Fibroblast of lung (primary cell): ENCODE results near the gene CCR7.
A peak's percentile ranks its signal among the peaks of the same experiment; 100 is the strongest.

ENCODE experiments used
- CTCF ChIP-seq, 2 donors: IDR thresholded peaks in 1 of 2; conservative IDR thresholded peaks in 1 of 2; 1 replicate in 1 of 2; 2 replicates in 1 of 2; pipeline ENCODE4 v1.5.1; 2011 to 2012; ENCODE audit warnings: low read length in 2 of 2, control low read depth in 1 of 2, inconsistent platforms in 1 of 2, low read depth in 1 of 2, mild to moderate bottlenecking in 1 of 2
- EZH2 ChIP-seq: IDR thresholded peaks from 2 replicates; pipeline ENCODE4 v1.5.1; 2012; ENCODE audit warnings: low read length, control low read depth, mild to moderate bottlenecking; ENCODE audit errors: missing control alignments

- TF ChIP-seq CTCF (conservative IDR thresholded peaks at IDR 0.05 in 1 of 2, IDR thresholded peaks at IDR 0.05 in 1 of 2; ENCODE audit: low read depth in 1 of 2, low read length in 2 of 2), result peak in 1 of 2 donors; percentile 21
- no peak for TF ChIP-seq EZH2
These were observed 3.2 kb downstream of the CCR7 start for GRCh38 chr17:40561871-40562611.
